GM23338 (cell line): ENCODE results near the gene ISG20. TPM values are rescaled to one million over a fixed set of nuclear protein-coding genes. Genes with fewer than 3 reads are reported as not detected.
A peak's percentile ranks its signal among the peaks of the same experiment; 100 is the strongest.

Experiments used
- ATAC-seq: fragments of 200-7000 bp; cut with Tn5 transposase; 3 replicates; pipeline ENCODE4 v1.9.1; 2020
- DNase-seq: peaks from one replicate; pipeline ENCODE4 v3.0.0-alpha.2; 2015; ENCODE audit warnings: low spot score
- H2AFZ ChIP-seq: fragments of 200-600 bp; sonication (generic); 2 replicates; pipeline ENCODE4 v1.8.0; 2016; ENCODE audit warnings: antibody characterized with exemption, mild to moderate bottlenecking, moderate library complexity
- H3F3A ChIP-seq: fragments of 200-600 bp; sonication (generic); replicated peaks from 2 replicates; pipeline ENCODE4 v1.8.0; 2017; ENCODE audit warnings: antibody characterized with exemption, mixed run types, low read depth
- H3K27ac ChIP-seq: fragments of 200-600 bp; sonication (generic); 2 replicates; pipeline ENCODE4 v1.6.1; 2016; ENCODE audit warnings: low read depth
- H3K27me3 ChIP-seq: fragments of 200-600 bp; sonication (generic); 2 replicates; pipeline ENCODE4 v1.8.0; 2016; ENCODE audit warnings: mild to moderate bottlenecking, mixed run types, moderate library complexity; ENCODE audit not compliant: insufficient read depth
- H3K36me3 ChIP-seq: fragments of 200-600 bp; sonication (generic); 2 replicates; pipeline ENCODE4 v1.8.0; 2016; ENCODE audit warnings: mild to moderate bottlenecking; ENCODE audit not compliant: insufficient read depth
- H3K4me1 ChIP-seq: fragments of 200-600 bp; sonication (generic); 2 replicates; pipeline ENCODE4 v1.8.0; 2016; ENCODE audit warnings: mild to moderate bottlenecking, moderate library complexity; ENCODE audit not compliant: insufficient read depth
- H3K4me2 ChIP-seq: fragments of 200-600 bp; sonication (generic); 2 replicates; pipeline ENCODE4 v1.7.1; 2017; ENCODE audit warnings: mixed run types
- H3K4me3 ChIP-seq: fragments of 200-600 bp; sonication (generic); 2 replicates; pipeline ENCODE4 v1.6.1; 2016; ENCODE audit warnings: mixed run types
- H3K79me2 ChIP-seq: fragments of 200-600 bp; sonication (generic); replicated peaks from 2 replicates; pipeline ENCODE4 v1.8.0; 2017; ENCODE audit warnings: mild to moderate bottlenecking; ENCODE audit not compliant: insufficient read depth
- H3K9me2 ChIP-seq: fragments of 200-600 bp; sonication (generic); 2 replicates; pipeline ENCODE4 v1.8.0; 2017; ENCODE audit not compliant: insufficient read depth
- H4K20me1 ChIP-seq: fragments of 200-600 bp; sonication (generic); replicated peaks from 2 replicates; pipeline ENCODE4 v1.8.0; 2017; ENCODE audit warnings: mild to moderate bottlenecking; ENCODE audit not compliant: insufficient read depth
- H3K27ac Mint-ChIP-seq: 2 replicates; pipeline ENCODE4 v1.8.0; 2020; ENCODE audit warnings: inconsistent platforms, mild to moderate bottlenecking, moderate library complexity, mixed read lengths
- H3K27me3 Mint-ChIP-seq: 3 replicates; pipeline ENCODE4 v1.8.0; 2022; ENCODE audit warnings: low read depth, mild to moderate bottlenecking, moderate library complexity, mixed read lengths, inconsistent platforms; ENCODE audit not compliant: insufficient read depth, poor library complexity
- H3K36me3 Mint-ChIP-seq: 3 replicates; pipeline ENCODE4 v1.8.0; 2021; ENCODE audit warnings: low read depth, mild to moderate bottlenecking, inconsistent platforms, moderate library complexity, mixed read lengths
- H3K4me1 Mint-ChIP-seq: 3 replicates; pipeline ENCODE4 v1.8.0; 2020; ENCODE audit warnings: mild to moderate bottlenecking, inconsistent platforms, mixed read lengths
- H3K4me3 Mint-ChIP-seq: 3 replicates; pipeline ENCODE4 v1.8.0; 2021; ENCODE audit warnings: moderate library complexity, mild to moderate bottlenecking, inconsistent platforms, mixed read lengths
- H3K9me3 Mint-ChIP-seq: 3 replicates; pipeline ENCODE4 v1.8.0; 2020; ENCODE audit warnings: moderate library complexity, mild to moderate bottlenecking, inconsistent platforms, mixed read lengths
- CREB1 ChIP-seq: fragments of 250-450 bp; sonication (Bioruptor Pico); IDR thresholded peaks from 2 replicates; pipeline ENCODE4 v1.5.0; 2020; ENCODE audit warnings: low read depth, mild to moderate bottlenecking, moderate library complexity
- EZH2 ChIP-seq: fragments of 200-600 bp; sonication (generic); IDR thresholded peaks from one replicate; pipeline ENCODE4 v1.8.0; 2017; ENCODE audit warnings: antibody characterized with exemption, mild to moderate bottlenecking, low read depth; ENCODE audit not compliant: unreplicated experiment
- EZH2phosphoT487 ChIP-seq: fragments of 200-600 bp; sonication (generic); IDR thresholded peaks from one replicate; pipeline ENCODE4 v1.8.1; 2018; ENCODE audit warnings: antibody characterized with exemption; ENCODE audit not compliant: unreplicated experiment
- REST ChIP-seq: IDR thresholded peaks from one replicate; pipeline ENCODE4 v1.6.1; 2018; ENCODE audit warnings: antibody characterized with exemption; ENCODE audit not compliant: unreplicated experiment
- ZNF114 ChIP-seq: fragments of 250-450 bp; sonication (Bioruptor Pico); IDR thresholded peaks from 2 replicates; pipeline ENCODE4 v1.5.0; 2020; ENCODE audit warnings: mild to moderate bottlenecking, moderate library complexity
- ZNF462 ChIP-seq: fragments of 250-450 bp; sonication (Bioruptor Pico); IDR thresholded peaks from 2 replicates; pipeline ENCODE4 v1.5.0; 2020; ENCODE audit warnings: mild to moderate bottlenecking, moderate library complexity
- polyA plus RNA-seq: library from polyadenylated mRNA; unstranded; fragments of >200 nt; fragmentation: Nextera tagmentation; extraction: Ambion mirVana; gene quantifications from 2 replicates; pipeline ENCODE4 v1.2.1, GENCODE V29; 2016
- total RNA-seq: library from RNA; depleted of rRNA; stranded (reverse); fragments of >200 nt; shearing (Covaris generic); gene quantifications from 2 replicates; pipeline ENCODE4 v1.2.3, GENCODE V29; 2014

ISG20 gene
- total and polyA plus RNA-seq, 2 experiments from 2014 or later, result 3.2 to 3.7 TPM

- TF ChIP-seq ZNF462 (CRISPR knock-in tag) (no peak), REST (no peak), CREB1 (CRISPR knock-in tag) (no peak), EZH2 (no peak), ZNF114 (no peak), EZH2phosphoT487 (no peak)
- Histone ChIP-seq H3K27me3 (peaks cover 9% of the 10 kb centered on the region), H3K4me3 (no peak overlapping the region), H3K79me2 (peaks cover 17% of the 10 kb centered on the region), H3F3A (0 out of 2 replicates have a peak, but pooled peaks cover 3% of the 10 kb centered on the region), H4K20me1 (peaks cover 10% of the 10 kb centered on the region), H3K4me2 (no peak overlapping the region), H3K36me3 (peaks cover 8% of the 10 kb centered on the region; the same call in 1 of the 2 replicates), H3K27ac (no peak overlapping the region), H3K9me2 (no peaks in the 10 kb centered on the region), H2AFZ (no peak overlapping the region), H3K4me1 (peaks cover 40% of the 10 kb centered on the region)
- H3K27me3 Mint-ChIP-seq, result peaks cover 26% of the 10 kb centered on the region
- peaks cover 14% of the 10 kb centered on the region for H3K36me3 Mint-ChIP-seq
- no peak for ATAC-seq
- H3K4me3 Mint-ChIP-seq, result no peak overlapping the region; the same call in 2 of the 3 replicates
- peaks cover 2% of the 10 kb centered on the region; the same call in 1 of the 3 replicates for H3K9me3 Mint-ChIP-seq
- H3K27ac Mint-ChIP-seq, result 0 out of 2 replicates have a peak overlapping the region, but pooled peaks have one; percentile 4
- DNase-seq, result no peak
- H3K4me1 Mint-ChIP-seq, result peaks cover 67% of the 10 kb centered on the region
These were observed 21.0 kb upstream of the ISG20 start for GRCh38 chr15:88617790-88618189.
